Brain microvascular endothelial cell (primary cell): ENCODE measurements around the gene ABCA9.

ENCODE experiments used
- DNase-seq: peaks from one replicate; pipeline ENCODE4 v3.0.0-alpha.2; 2020
- H3K27ac ChIP-seq: fragments of 250-450 bp; sonication (Bioruptor Pico); 2 replicates; pipeline ENCODE4 v1.5.1; 2020; ENCODE audit warnings: mild to moderate bottlenecking, moderate library complexity
- H3K27me3 ChIP-seq: fragments of 250-450 bp; sonication (Bioruptor Pico); replicated peaks from 2 replicates; pipeline ENCODE4 v1.5.1; 2020; ENCODE audit warnings: mild to moderate bottlenecking
- H3K36me3 ChIP-seq: fragments of 250-450 bp; sonication (Bioruptor Pico); replicated peaks from 2 replicates; pipeline ENCODE4 v1.5.1; 2020; ENCODE audit warnings: mild to moderate bottlenecking
- H3K4me3 ChIP-seq: 2 replicates; pipeline ENCODE4 v1.5.1; 2011; ENCODE audit warnings: low read depth, mild to moderate bottlenecking, control low read depth, low read length, moderate library complexity
- in situ Hi-C: cut with HindIII; loops from 2 replicates; pipeline ENCODE4 v1.10.0; 2017; ENCODE audit warnings: low sequenced_read_pairs, low pct_ligation_motif_present
- TF ChIP-seq, protein P1 (sequence below): IDR thresholded peaks from 2 replicates; pipeline ENCODE4 v1.5.1; 2011; ENCODE audit warnings: low read depth, mild to moderate bottlenecking, moderate library complexity, low read length, control low read depth, inconsistent platforms; ENCODE audit errors: missing control alignments

Gene ABCA9

GRCh38 chr17:69056179-69056823, 4.4 kb downstream of the ABCA9 start:
- no peak overlapping the region for H3K27ac ChIP-seq
- H3K36me3 ChIP-seq, result no peaks in the 10 kb centered on the region
- H3K27me3 ChIP-seq, result no peaks in the 10 kb centered on the region
- in situ Hi-C loops, result no loop called here
- H3K4me3 ChIP-seq, result no peak overlapping the region
- TF ChIP-seq, protein P1, sequence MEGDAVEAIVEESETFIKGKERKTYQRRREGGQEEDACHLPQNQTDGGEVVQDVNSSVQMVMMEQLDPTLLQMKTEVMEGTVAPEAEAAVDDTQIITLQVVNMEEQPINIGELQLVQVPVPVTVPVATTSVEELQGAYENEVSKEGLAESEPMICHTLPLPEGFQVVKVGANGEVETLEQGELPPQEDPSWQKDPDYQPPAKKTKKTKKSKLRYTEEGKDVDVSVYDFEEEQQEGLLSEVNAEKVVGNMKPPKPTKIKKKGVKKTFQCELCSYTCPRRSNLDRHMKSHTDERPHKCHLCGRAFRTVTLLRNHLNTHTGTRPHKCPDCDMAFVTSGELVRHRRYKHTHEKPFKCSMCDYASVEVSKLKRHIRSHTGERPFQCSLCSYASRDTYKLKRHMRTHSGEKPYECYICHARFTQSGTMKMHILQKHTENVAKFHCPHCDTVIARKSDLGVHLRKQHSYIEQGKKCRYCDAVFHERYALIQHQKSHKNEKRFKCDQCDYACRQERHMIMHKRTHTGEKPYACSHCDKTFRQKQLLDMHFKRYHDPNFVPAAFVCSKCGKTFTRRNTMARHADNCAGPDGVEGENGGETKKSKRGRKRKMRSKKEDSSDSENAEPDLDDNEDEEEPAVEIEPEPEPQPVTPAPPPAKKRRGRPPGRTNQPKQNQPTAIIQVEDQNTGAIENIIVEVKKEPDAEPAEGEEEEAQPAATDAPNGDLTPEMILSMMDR, result no peak
- no peak for DNase-seq

DNA sequence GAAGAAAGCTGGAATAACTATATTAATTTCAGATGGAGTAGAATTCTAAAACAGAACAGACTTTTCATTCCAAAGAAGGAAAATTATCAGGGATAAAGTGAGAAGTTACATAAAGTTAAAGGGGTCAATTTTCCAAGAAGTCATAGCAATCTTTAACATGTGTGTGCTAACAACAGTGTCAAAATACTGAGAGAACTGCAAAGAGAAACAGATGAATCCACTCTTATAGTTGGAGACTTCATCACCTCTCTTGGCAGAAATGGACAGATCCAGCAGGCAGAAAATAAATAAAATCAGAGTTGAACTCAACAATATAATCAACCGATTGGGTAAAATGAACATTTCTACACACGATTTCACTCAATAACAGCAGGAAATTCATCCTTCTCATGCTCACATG, 5.4 kb downstream of the ABCA9 start:
- TF ChIP-seq, protein P1, result no peak
- no peak for DNase-seq
- Histone ChIP-seq H3K36me3 (no peaks in the 10 kb centered on the region), H3K27me3 (no peaks in the 10 kb centered on the region), H3K27ac (no peak overlapping the region), H3K4me3 (no peak overlapping the region)
- in situ Hi-C loops, result no loop called here

DNA sequence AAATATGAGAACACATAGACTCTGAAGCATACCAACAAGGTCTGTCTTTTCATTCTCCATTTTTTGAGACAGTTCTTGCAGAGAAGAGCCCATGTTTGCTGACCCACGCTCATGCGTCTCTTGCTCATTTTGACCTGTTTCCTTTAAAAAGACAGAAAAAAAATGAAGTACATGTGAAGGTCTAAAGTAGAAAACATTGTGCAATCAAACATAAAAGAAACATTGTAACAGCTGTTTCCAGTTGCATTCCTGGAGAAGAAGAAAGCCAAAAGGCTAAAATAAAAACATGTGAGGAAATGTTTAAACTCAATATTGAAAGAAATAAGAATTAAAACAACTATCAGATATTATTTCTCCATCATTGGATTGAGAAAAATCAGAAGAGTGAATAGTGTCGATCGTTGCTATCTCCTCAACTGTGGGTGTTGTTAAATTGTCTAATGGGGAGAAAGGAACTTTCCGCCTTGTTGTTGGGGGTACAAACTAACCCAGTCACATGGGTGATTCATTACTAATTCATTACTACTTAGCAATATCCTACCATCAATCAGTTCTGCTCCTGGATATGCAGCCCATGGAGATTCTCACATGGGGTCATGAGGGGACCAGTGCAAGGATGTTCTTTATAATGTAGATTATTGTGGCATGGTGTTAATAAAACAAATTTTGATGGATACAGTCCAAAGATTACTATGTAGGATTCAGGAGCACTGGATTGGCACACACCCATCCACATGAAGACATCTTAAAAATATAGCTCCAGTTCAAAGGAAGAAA, 9.5 kb downstream of the ABCA9 start:
- no peaks in the 10 kb centered on the region for H3K36me3 ChIP-seq
- DNase-seq, result no peak
- in situ Hi-C loops, result no loop called here
- H3K27me3 ChIP-seq, result no peaks in the 10 kb centered on the region
- no peak overlapping the region for H3K27ac ChIP-seq
- no peak overlapping the region for H3K4me3 ChIP-seq
- TF ChIP-seq, protein P1, result no peak

- in situ Hi-C loops, result no loop called here
- Histone ChIP-seq H3K27me3 (no peaks in the 10 kb centered on the region), H3K4me3 (no peak overlapping the region), H3K27ac (no peak overlapping the region), H3K36me3 (no peaks in the 10 kb centered on the region)
- TF ChIP-seq, protein P1, result no peak
- DNase-seq, result no peak
These were observed 12.1 kb downstream of the ABCA9 start for GRCh38 chr17:69048634-69049033.

- TF ChIP-seq, protein P1, result no peak
- no peaks in the 10 kb centered on the region for H3K36me3 ChIP-seq
- peak overlapping the region; percentile 77 for H3K27ac ChIP-seq
- H3K27me3 ChIP-seq, result no peaks in the 10 kb centered on the region
- no peak overlapping the region for H3K4me3 ChIP-seq
- in situ Hi-C loops, result no loop called here
- peak; percentile 91 for DNase-seq
These were observed 13.1 kb downstream of the ABCA9 start for GRCh38 chr17:69047368-69048263.
